Transverse colon (tissue), 4 donors: ENCODE measurements around the gene MEGF9. TPM values are rescaled to one million over a fixed set of nuclear protein-coding genes. Genes with fewer than 3 reads are reported as not detected.

ENCODE experiments used
- DNase-seq: peaks from one replicate; pipeline ENCODE4 v3.0.0-alpha.2; 2019
- H3K27ac ChIP-seq, 4 donors: fragments of 200-600 bp; sonication (generic); 2 replicates each; pipeline ENCODE4 v1.5.1; 2016 to 2018; ENCODE audit warnings: inconsistent platforms in 4 of 4
- H3K27me3 ChIP-seq: fragments of 200-600 bp; sonication (generic); 2 replicates; pipeline ENCODE4 v1.5.1; 2017; ENCODE audit warnings: inconsistent platforms
- H3K36me3 ChIP-seq, 4 donors: fragments of 200-600 bp; sonication (generic); 2 replicates each; pipeline ENCODE4 v1.5.1; 2017 to 2019; ENCODE audit warnings: inconsistent platforms in 4 of 4
- H3K4me1 ChIP-seq, 4 donors: fragments of 200-600 bp; sonication (generic); 2 replicates each; pipeline ENCODE4 v1.5.1; 2017 to 2020; ENCODE audit warnings: inconsistent platforms in 4 of 4
- H3K4me3 ChIP-seq, 4 donors: fragments of 200-600 bp; sonication (generic); 1 replicate in 1 of 4; 2 replicates in 3 of 4; pipeline versions ENCODE4 v1.5.1 to v1.6.1; 2017 to 2019; ENCODE audit warnings: inconsistent platforms in 4 of 4
- H3K9me3 ChIP-seq, 2 donors: fragments of 200-600 bp; sonication (generic); 2 replicates each; pipeline ENCODE4 v1.5.1; 2017 to 2019; ENCODE audit warnings: inconsistent platforms in 2 of 2
- EP300 ChIP-seq: sonication (generic); formaldehyde crosslinking; IDR thresholded peaks from one replicate; pipeline ENCODE4 v1.6.1; 2017; ENCODE audit warnings: antibody characterized with exemption, low read depth
- POLR2A ChIP-seq: fragments of 450-650 bp; IDR thresholded peaks from one replicate; pipeline ENCODE4 v1.6.1; 2016; ENCODE audit warnings: antibody characterized with exemption, mild to moderate bottlenecking, moderate library complexity
- POLR2AphosphoS5 ChIP-seq, 3 donors: sonication (generic); formaldehyde crosslinking; IDR thresholded peaks; one replicate each; pipeline ENCODE4 v1.6.1; 2016; ENCODE audit warnings: antibody characterized with exemption in 3 of 3
- WGBS, 2 donors: methylation state at CpG; one replicate each; pipeline ENCODE4 v1.1.5; 2018; ENCODE audit warnings: low coverage in 1 of 2; 5-methylcytosine and 5-hydroxymethylcytosine counted together
- in situ Hi-C, 4 donors: fragments of 200-750 bp; cut with MboI; loops; one replicate each; pipeline versions ENCODE4 v1.15.0 to v1.15.1; 2017; ENCODE audit warnings: low sequenced_read_pairs in 3 of 4, low pct_ligation_motif_present in 1 of 4, low pct_unique_long_range_greater_than_20kb in 1 of 4
- intact Hi-C: fragments of 100-400 bp; cut with DNase I; formaldehyde crosslinking; loops from one replicate; pipeline ENCODE4 v1.15.1; 2023; ENCODE audit warnings: low total_unique reads
- total RNA-seq, 4 donors: library from RNA; depleted of rRNA; stranded (reverse); fragments of >200 nt; gene quantifications; one replicate each; pipeline ENCODE4 v1.1.0, GENCODE V29; 2016
- TF ChIP-seq, protein P1 (sequence below), 5 experiments: fragments of 200-600 bp in 3 of 5; fragments of 450-650 bp in 2 of 5; sonication (generic) in 3 of 5; IDR thresholded peaks; 1 replicate in 2 of 5; 2 replicates in 3 of 5; pipeline ENCODE4 v1.5.1; 2016 to 2017; ENCODE audit warnings: antibody characterized with exemption in 5 of 5, inconsistent platforms in 3 of 5, mild to moderate bottlenecking in 2 of 5, moderate library complexity in 1 of 5

Gene MEGF9
- total RNA-seq, 4 donors from 2014 or later: 6.7 to 17.9 (median 12.7) TPM

GRCh38 chr9:120650352-120650751, 63.9 kb downstream of the MEGF9 start:
- Histone ChIP-seq H3K4me1 (peaks cover 0 to 12% (median 0%) of the 10 kb centered on the region in 4 donors), H3K9me3 (no peaks in the 10 kb centered on the region), H3K27ac (no peak overlapping the region), H3K27me3 (no peaks in the 10 kb centered on the region), H3K4me3 (no peak overlapping the region), H3K36me3 (no peaks in the 10 kb centered on the region)
- in situ Hi-C loops (no loop called here), intact Hi-C loops (no loop called here)
- no peak for DNase-seq
- TF ChIP-seq POLR2A (no peak), POLR2AphosphoS5 (IDR thresholded peaks at IDR 0.05) (no peak), EP300 (no peak)
- TF ChIP-seq, protein P1, sequence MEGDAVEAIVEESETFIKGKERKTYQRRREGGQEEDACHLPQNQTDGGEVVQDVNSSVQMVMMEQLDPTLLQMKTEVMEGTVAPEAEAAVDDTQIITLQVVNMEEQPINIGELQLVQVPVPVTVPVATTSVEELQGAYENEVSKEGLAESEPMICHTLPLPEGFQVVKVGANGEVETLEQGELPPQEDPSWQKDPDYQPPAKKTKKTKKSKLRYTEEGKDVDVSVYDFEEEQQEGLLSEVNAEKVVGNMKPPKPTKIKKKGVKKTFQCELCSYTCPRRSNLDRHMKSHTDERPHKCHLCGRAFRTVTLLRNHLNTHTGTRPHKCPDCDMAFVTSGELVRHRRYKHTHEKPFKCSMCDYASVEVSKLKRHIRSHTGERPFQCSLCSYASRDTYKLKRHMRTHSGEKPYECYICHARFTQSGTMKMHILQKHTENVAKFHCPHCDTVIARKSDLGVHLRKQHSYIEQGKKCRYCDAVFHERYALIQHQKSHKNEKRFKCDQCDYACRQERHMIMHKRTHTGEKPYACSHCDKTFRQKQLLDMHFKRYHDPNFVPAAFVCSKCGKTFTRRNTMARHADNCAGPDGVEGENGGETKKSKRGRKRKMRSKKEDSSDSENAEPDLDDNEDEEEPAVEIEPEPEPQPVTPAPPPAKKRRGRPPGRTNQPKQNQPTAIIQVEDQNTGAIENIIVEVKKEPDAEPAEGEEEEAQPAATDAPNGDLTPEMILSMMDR (IDR thresholded peaks at IDR 0.05): no peak
- 90% methylated on average over 1 of the region's 1 CpG; no CpG with 5 or more reads in 1 of the 2 donors for WGBS, 2 donors

DNA sequence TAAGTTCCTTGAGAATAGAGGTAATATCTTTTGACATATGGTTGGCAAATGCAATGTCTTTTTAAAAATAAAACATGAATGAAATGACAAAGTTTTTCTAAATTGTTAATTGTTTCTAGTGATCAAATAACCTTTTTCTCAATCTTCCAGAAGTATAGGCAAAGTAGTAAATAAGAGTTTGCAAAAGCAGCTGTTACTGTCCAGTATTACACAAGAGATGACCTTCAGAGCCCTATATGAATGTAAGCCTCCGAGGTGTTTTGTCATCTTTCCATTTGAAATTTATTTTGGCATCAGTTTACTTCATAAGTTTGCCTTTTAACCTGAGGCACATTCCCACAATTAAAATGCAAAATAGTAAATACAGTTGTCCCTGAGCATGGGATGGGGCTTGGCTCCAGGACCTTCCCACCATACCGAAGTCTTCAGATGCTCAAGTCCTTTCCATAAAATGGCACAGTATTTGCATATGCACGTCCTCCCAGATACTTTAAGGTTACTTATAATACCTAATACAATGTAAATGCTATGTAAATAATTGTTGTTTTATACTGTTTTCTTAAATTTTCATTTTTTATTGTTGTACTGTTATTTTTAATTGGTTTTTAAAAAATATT, 65.6 kb downstream of the MEGF9 start:
- intact Hi-C loops: no loop called here
- H3K4me1 ChIP-seq: peaks cover 0 to 12% (median 0%) of the 10 kb centered on the region in 4 donors
- no peak for DNase-seq
- WGBS, 2 donors: 94% methylated on average over 3 of the region's 3 CpGs
- H3K27ac ChIP-seq: no peak overlapping the region
- TF ChIP-seq POLR2AphosphoS5 (IDR thresholded peaks at IDR 0.05): no peak
- TF ChIP-seq POLR2A: no peak
- TF ChIP-seq, protein P1 (IDR thresholded peaks at IDR 0.05): no peak
- TF ChIP-seq EP300: no peak
- in situ Hi-C loops: no loop called here
- H3K4me3 ChIP-seq: no peak overlapping the region
- no peaks in the 10 kb centered on the region for H3K36me3 ChIP-seq
- no peaks in the 10 kb centered on the region for H3K9me3 ChIP-seq
- no peaks in the 10 kb centered on the region for H3K27me3 ChIP-seq

DNA sequence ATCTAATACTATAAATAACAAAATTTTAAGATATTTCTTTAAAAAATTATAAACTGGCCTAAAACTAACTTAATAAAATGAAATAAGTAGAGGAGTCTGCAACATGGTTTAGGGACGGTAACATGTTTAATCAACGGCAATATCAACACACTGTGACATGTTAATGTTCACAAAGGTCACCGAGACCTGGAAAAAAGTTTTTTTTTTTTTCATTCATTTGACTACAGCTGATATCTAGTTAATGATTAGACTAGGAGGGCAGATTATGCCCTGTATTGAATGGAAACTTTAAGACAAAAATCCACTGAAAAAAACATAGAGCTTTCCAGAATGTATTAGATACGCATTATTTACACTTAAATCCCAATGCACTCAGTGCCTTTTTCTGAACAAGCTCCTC, 67.3 kb downstream of the MEGF9 start:
- Histone ChIP-seq H3K4me1 (no peaks in the 10 kb centered on the region), H3K27ac (no peak overlapping the region), H3K4me3 (no peak overlapping the region), H3K36me3 (no peaks in the 10 kb centered on the region), H3K9me3 (no peaks in the 10 kb centered on the region), H3K27me3 (no peaks in the 10 kb centered on the region)
- no peak for DNase-seq
- in situ Hi-C loops (no loop called here), intact Hi-C loops (no loop called here)
- WGBS, 2 donors: 47 to 65% methylated on average over 4 of the region's 4 CpGs
- no peak for TF ChIP-seq POLR2A
- TF ChIP-seq POLR2AphosphoS5 (IDR thresholded peaks at IDR 0.05): no peak
- TF ChIP-seq EP300: no peak
- TF ChIP-seq, protein P1 (IDR thresholded peaks at IDR 0.05): no peak

- no peaks in the 10 kb centered on the region for H3K9me3 ChIP-seq
- no peaks in the 10 kb centered on the region for H3K27me3 ChIP-seq
- intact Hi-C loops: no loop called here
- in situ Hi-C loops: no loop called here
- DNase-seq: no peak
- TF ChIP-seq EP300: no peak
- TF ChIP-seq, protein P1 (IDR thresholded peaks at IDR 0.05): no peak
- no peak for TF ChIP-seq POLR2AphosphoS5 (IDR thresholded peaks at IDR 0.05)
- no peak overlapping the region for H3K4me3 ChIP-seq
- no peak overlapping the region for H3K27ac ChIP-seq
- H3K4me1 ChIP-seq: no peaks in the 10 kb centered on the region
- no peaks in the 10 kb centered on the region for H3K36me3 ChIP-seq
- 90 to 97% methylated on average over 1 of the region's 1 CpG for WGBS, 2 donors
Observed at GRCh38 chr9:120645760-120646159, 68.5 kb downstream of the MEGF9 start.
